Measurements from ENCODE around the gene URM1.

URM1 gene

GRCh38 chr9:128360826-128361225 is 10.3 kb upstream of the URM1 start:
- H4K8ac ChIP-seq (ENCODE audit: low read depth, low read length) = no peak overlapping the region
- no peak overlapping the region for H2BK12ac ChIP-seq (ENCODE audit: low read length)
- H2AK5ac ChIP-seq (ENCODE audit: low read length) = no peak overlapping the region

GRCh38 chr9:128361296-128361985 is 9.7 kb upstream of the URM1 start:
- H2BK12ac ChIP-seq (ENCODE audit: low read length) = no peak overlapping the region
- H3K18ac ChIP-seq (ENCODE audit: low read length) = no peak overlapping the region
- H2BK120ac ChIP-seq (ENCODE audit: insufficient read depth, low read length, poor library complexity) = no peak overlapping the region
- H4K91ac ChIP-seq (ENCODE audit: low read depth, low read length) = peak overlapping the region; percentile 28
- DNase-seq = peak; percentile 42 to 58
- H3K4me2 ChIP-seq (ENCODE audit: low read length) = peak overlapping the region; percentile 71
- no peak overlapping the region for H3K4me3 ChIP-seq (ENCODE audit: low read depth, low read length)
- no peaks in the 10 kb centered on the region for H3K9me3 ChIP-seq (ENCODE audit: insufficient read depth, low read depth, low read length)
- peak overlapping the region; percentile 19 for H4K8ac ChIP-seq (ENCODE audit: low read depth, low read length)
- peaks cover 2 to 13% of the 10 kb centered on the region in 2 experiments for H3K36me3 ChIP-seq (ENCODE audit: control insufficient read depth in 1 of 2, insufficient read depth in 2 of 2, low read length in 2 of 2)
- no peak overlapping the region for H4K12ac ChIP-seq (ENCODE audit: low read depth, low read length)
- no peak overlapping the region for H3K4ac ChIP-seq (ENCODE audit: low read depth, low read length)
- no peak overlapping the region for H3K27ac ChIP-seq (ENCODE audit: low read depth, low read length)
- H2AFZ ChIP-seq (ENCODE audit: insufficient read depth, low read length, poor library complexity) = peak overlapping the region; percentile 38
- no peaks in the 10 kb centered on the region for H3K79me1 ChIP-seq (ENCODE audit: low read length)
- no peaks in the 10 kb centered on the region for H3K79me2 ChIP-seq (ENCODE audit: control insufficient read depth, insufficient read depth, low read length, poor library complexity)
- H3K14ac ChIP-seq (ENCODE audit: low read length) = no peak overlapping the region
- H3K27me3 ChIP-seq (ENCODE audit: insufficient read depth, low read length) = no peaks in the 10 kb centered on the region
- H2AK5ac ChIP-seq (ENCODE audit: low read length) = no peak overlapping the region
- peaks cover 4 to 11% of the 10 kb centered on the region in 2 experiments for H3K4me1 ChIP-seq (ENCODE audit: control insufficient read depth in 1 of 2, insufficient read depth in 2 of 2, low read length in 2 of 2)
- H3K9ac ChIP-seq (ENCODE audit: low read length) = no peak overlapping the region
- no peak overlapping the region for H3K23ac ChIP-seq (ENCODE audit: low read length)
- no peak overlapping the region for H2BK5ac ChIP-seq (ENCODE audit: low read depth, low read length, poor library complexity)
- no CpG with 5 or more reads among the region's 14 CpGs for WGBS (ENCODE audit: extremely low coverage, insufficient coverage, insufficient read length)

More at GRCh38 chr9:128360826-128361225, 10.3 kb upstream of the URM1 start:
- no peak overlapping the region for H3K4me2 ChIP-seq (ENCODE audit: low read length)
- no peak overlapping the region for H3K4ac ChIP-seq (ENCODE audit: low read depth, low read length)
- no CpG with 5 or more reads among the region's 2 CpGs for WGBS (ENCODE audit: extremely low coverage, insufficient coverage, insufficient read length)
- H3K23ac ChIP-seq (ENCODE audit: low read length) = no peak overlapping the region
- H3K27me3 ChIP-seq (ENCODE audit: insufficient read depth, low read length) = no peaks in the 10 kb centered on the region
- H2AFZ ChIP-seq (ENCODE audit: insufficient read depth, low read length, poor library complexity) = no peak overlapping the region
- H3K79me2 ChIP-seq (ENCODE audit: control insufficient read depth, insufficient read depth, low read length, poor library complexity) = no peaks in the 10 kb centered on the region
- DNase-seq = no peak
- H3K9ac ChIP-seq (ENCODE audit: low read length) = no peak overlapping the region
- H3K79me1 ChIP-seq (ENCODE audit: low read length) = no peaks in the 10 kb centered on the region
- no peak overlapping the region for H3K18ac ChIP-seq (ENCODE audit: low read length)
- no peak overlapping the region for H3K4me3 ChIP-seq (ENCODE audit: low read depth, low read length)
- no peak overlapping the region for H4K91ac ChIP-seq (ENCODE audit: low read depth, low read length)
- no peak overlapping the region for H3K27ac ChIP-seq (ENCODE audit: low read depth, low read length)
- H2BK5ac ChIP-seq (ENCODE audit: low read depth, low read length, poor library complexity) = no peak overlapping the region
- peaks cover 4 to 11% of the 10 kb centered on the region in 2 experiments for H3K4me1 ChIP-seq (ENCODE audit: control insufficient read depth in 1 of 2, insufficient read depth in 2 of 2, low read length in 2 of 2)
- H2BK120ac ChIP-seq (ENCODE audit: insufficient read depth, low read length, poor library complexity) = no peak overlapping the region
- H3K36me3 ChIP-seq (ENCODE audit: control insufficient read depth in 1 of 2, insufficient read depth in 2 of 2, low read length in 2 of 2) = peaks cover 7 to 18% of the 10 kb centered on the region in 2 experiments
- no peaks in the 10 kb centered on the region for H3K9me3 ChIP-seq (ENCODE audit: insufficient read depth, low read depth, low read length)
- no peak overlapping the region for H4K12ac ChIP-seq (ENCODE audit: low read depth, low read length)
- no peak overlapping the region for H3K14ac ChIP-seq (ENCODE audit: low read length)

- H3K36me3 ChIP-seq (ENCODE audit: control insufficient read depth in 1 of 2, insufficient read depth in 2 of 2, low read length in 2 of 2) = peaks cover 2 to 12% of the 10 kb centered on the region in 2 experiments
- peak overlapping the region; percentile 38 for H2AFZ ChIP-seq (ENCODE audit: insufficient read depth, low read length, poor library complexity)
- no peak overlapping the region for H2BK120ac ChIP-seq (ENCODE audit: insufficient read depth, low read length, poor library complexity)
- no CpG with 5 or more reads among the region's 20 CpGs for WGBS (ENCODE audit: extremely low coverage, insufficient coverage, insufficient read length)
- H3K9ac ChIP-seq (ENCODE audit: low read length) = no peak overlapping the region
- no peaks in the 10 kb centered on the region for H3K9me3 ChIP-seq (ENCODE audit: insufficient read depth, low read depth, low read length)
- DNase-seq = peak; percentile 77 to 88
- H4K91ac ChIP-seq (ENCODE audit: low read depth, low read length) = peak overlapping the region; percentile 28
- no peak overlapping the region for H2BK12ac ChIP-seq (ENCODE audit: low read length)
- peaks cover 4 to 11% of the 10 kb centered on the region in 2 experiments for H3K4me1 ChIP-seq (ENCODE audit: control insufficient read depth in 1 of 2, insufficient read depth in 2 of 2, low read length in 2 of 2)
- no peak overlapping the region for H3K4ac ChIP-seq (ENCODE audit: low read depth, low read length)
- peak overlapping the region; percentile 21 for H4K12ac ChIP-seq (ENCODE audit: low read depth, low read length)
- peak overlapping the region; percentile 71 for H3K4me2 ChIP-seq (ENCODE audit: low read length)
- H3K14ac ChIP-seq (ENCODE audit: low read length) = no peak overlapping the region
- H3K79me2 ChIP-seq (ENCODE audit: control insufficient read depth, insufficient read depth, low read length, poor library complexity) = no peaks in the 10 kb centered on the region
- peak overlapping the region; percentile 19 for H4K8ac ChIP-seq (ENCODE audit: low read depth, low read length)
- H3K27ac ChIP-seq (ENCODE audit: low read depth, low read length) = no peak overlapping the region
- no peak overlapping the region for H2AK5ac ChIP-seq (ENCODE audit: low read length)
- no peaks in the 10 kb centered on the region for H3K79me1 ChIP-seq (ENCODE audit: low read length)
- H3K18ac ChIP-seq (ENCODE audit: low read length) = no peak overlapping the region
- peak overlapping the region; percentile 45 for H3K4me3 ChIP-seq (ENCODE audit: low read depth, low read length)
- H3K27me3 ChIP-seq (ENCODE audit: insufficient read depth, low read length) = no peaks in the 10 kb centered on the region
- no peak overlapping the region for H2BK5ac ChIP-seq (ENCODE audit: low read depth, low read length, poor library complexity)
- H3K23ac ChIP-seq (ENCODE audit: low read length) = no peak overlapping the region
Observed at GRCh38 chr9:128361986-128362646, 9.1 kb upstream of the URM1 start.

DNA sequence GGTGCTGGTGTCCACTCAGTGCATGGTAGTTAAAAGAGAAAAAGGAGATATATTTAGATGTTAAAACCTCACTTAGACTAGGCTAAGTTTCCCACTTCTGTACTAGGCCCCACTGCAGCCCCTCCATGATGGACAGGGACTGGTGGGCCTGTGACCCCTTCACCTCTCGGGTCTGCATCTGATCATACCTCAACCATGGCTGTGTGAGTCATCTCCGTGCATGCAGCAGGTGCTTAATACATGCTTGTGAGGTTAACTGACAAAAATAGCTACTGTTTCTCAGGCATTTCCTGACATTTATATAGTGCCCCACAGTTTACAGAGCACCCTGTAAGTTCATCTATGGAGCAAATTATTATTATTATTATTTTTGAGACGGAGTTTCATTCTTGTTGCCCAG is 8.4 kb upstream of the URM1 start:
- Histone ChIP-seq H3K27me3 (ENCODE audit: insufficient read depth, low read length) (no peaks in the 10 kb centered on the region), H2AFZ (ENCODE audit: insufficient read depth, low read length, poor library complexity) (no peak overlapping the region), H3K23ac (ENCODE audit: low read length) (no peak overlapping the region), H4K91ac (ENCODE audit: low read depth, low read length) (no peak overlapping the region), H3K4me3 (ENCODE audit: low read depth, low read length) (no peak overlapping the region), H3K36me3 (ENCODE audit: control insufficient read depth in 1 of 2, insufficient read depth in 2 of 2, low read length in 2 of 2) (peaks cover 0 to 6% of the 10 kb centered on the region in 2 experiments), H4K12ac (ENCODE audit: low read depth, low read length) (no peak overlapping the region), H3K4ac (ENCODE audit: low read depth, low read length) (no peak overlapping the region), H3K14ac (ENCODE audit: low read length) (no peak overlapping the region), H3K4me1 (ENCODE audit: control insufficient read depth in 1 of 2, insufficient read depth in 2 of 2, low read length in 2 of 2) (peaks cover 4 to 11% of the 10 kb centered on the region in 2 experiments), H4K8ac (ENCODE audit: low read depth, low read length) (no peak overlapping the region), H3K4me2 (ENCODE audit: low read length) (no peak overlapping the region), H2BK5ac (ENCODE audit: low read depth, low read length, poor library complexity) (no peak overlapping the region), H3K79me1 (ENCODE audit: low read length) (no peaks in the 10 kb centered on the region), H3K9me3 (ENCODE audit: insufficient read depth, low read depth, low read length) (no peaks in the 10 kb centered on the region), H3K79me2 (ENCODE audit: control insufficient read depth, insufficient read depth, low read length, poor library complexity) (no peaks in the 10 kb centered on the region), H2BK120ac (ENCODE audit: insufficient read depth, low read length, poor library complexity) (no peak overlapping the region), H2AK5ac (ENCODE audit: low read length) (no peak overlapping the region), H3K9ac (ENCODE audit: low read length) (no peak overlapping the region), H3K27ac (ENCODE audit: low read depth, low read length) (no peak overlapping the region), H2BK12ac (ENCODE audit: low read length) (no peak overlapping the region), H3K18ac (ENCODE audit: low read length) (no peak overlapping the region)
- no CpG with 5 or more reads among the region's 3 CpGs for WGBS (ENCODE audit: extremely low coverage, insufficient coverage, insufficient read length)
- DNase-seq = no peak
